Mesendoderm (in vitro differentiated cells): ENCODE data around the gene PCF11.

Source experiments
- DNase-seq: peaks from one replicate; pipeline ENCODE4 v3.0.0; 2013
- H2AK5ac ChIP-seq: 2 replicates; pipeline ENCODE4 v1.6.1; 2013; ENCODE audit warnings: low read length, inconsistent platforms
- H2BK120ac ChIP-seq: 2 replicates; pipeline ENCODE4 v1.6.1; 2013; ENCODE audit warnings: low read depth, mild to moderate bottlenecking, low read length, moderate library complexity, mixed read lengths
- H2BK15ac ChIP-seq: replicated peaks from 2 replicates; pipeline ENCODE4 v1.6.1; 2013; ENCODE audit warnings: low read depth, mild to moderate bottlenecking, moderate library complexity
- H2BK5ac ChIP-seq: 2 replicates; pipeline ENCODE4 v1.6.1; 2013; ENCODE audit warnings: low read length, inconsistent platforms
- H3K18ac ChIP-seq: 2 replicates; pipeline ENCODE4 v1.6.1; 2013; ENCODE audit warnings: mild to moderate bottlenecking, low read length, mixed read lengths
- H3K23ac ChIP-seq: one replicate; pipeline ENCODE4 v1.6.1; 2013; ENCODE audit warnings: low read length
- H3K27ac ChIP-seq: 2 replicates; pipeline ENCODE4 v1.5.1; 2013; ENCODE audit warnings: low read depth, mild to moderate bottlenecking, inconsistent platforms, low read length, moderate library complexity
- H3K27me3 ChIP-seq: 2 replicates; pipeline ENCODE4 v1.6.1; 2013; ENCODE audit warnings: low read length, control low read depth, mild to moderate bottlenecking, inconsistent platforms; ENCODE audit not compliant: insufficient read depth, poor library complexity
- H3K36me3 ChIP-seq: 2 replicates; pipeline ENCODE4 v1.6.1; 2013; ENCODE audit warnings: low read length, inconsistent platforms; ENCODE audit not compliant: control insufficient read depth, insufficient read depth
- H3K4ac ChIP-seq: one replicate; pipeline ENCODE4 v1.6.1; 2013; ENCODE audit warnings: low read depth, mild to moderate bottlenecking, low read length, moderate library complexity
- H3K4me1 ChIP-seq: 2 replicates; pipeline ENCODE4 v1.6.1; 2013; ENCODE audit warnings: low read depth, low read length, inconsistent platforms; ENCODE audit not compliant: control insufficient read depth
- H3K4me2 ChIP-seq: 2 replicates; pipeline ENCODE4 v1.6.1; 2013; ENCODE audit warnings: low read length
- H3K4me3 ChIP-seq: 2 replicates; pipeline ENCODE4 v1.5.1; 2013; ENCODE audit warnings: mild to moderate bottlenecking, low read length
- H3K56ac ChIP-seq: one replicate; pipeline ENCODE4 v1.6.1; 2013; ENCODE audit warnings: low read length
- H3K79me1 ChIP-seq: 2 replicates; pipeline ENCODE4 v1.6.1; 2013; ENCODE audit warnings: low read length, inconsistent platforms
- H3K79me2 ChIP-seq: 2 replicates; pipeline ENCODE4 v1.6.1; 2013; ENCODE audit warnings: mild to moderate bottlenecking, low read length; ENCODE audit not compliant: control insufficient read depth, insufficient read depth
- H3K9ac ChIP-seq: 2 replicates; pipeline ENCODE4 v1.6.1; 2013; ENCODE audit warnings: low read length, inconsistent platforms
- H4K5ac ChIP-seq: one replicate; pipeline ENCODE4 v1.6.1; 2013; ENCODE audit warnings: low read length
- H4K8ac ChIP-seq: one replicate; pipeline ENCODE4 v1.6.1; 2013; ENCODE audit warnings: low read depth, mild to moderate bottlenecking, control low read depth, low read length, moderate library complexity
- WGBS: extraction: QIAGEN DNeasy Blood & Tissue Kit; methylation state at CpG from one replicate; pipeline ENCODE4 v1.1.7; 2013; ENCODE audit warnings: low lambda C conversion rate, missing lambda C conversion rate; ENCODE audit not compliant: insufficient coverage; ENCODE audit errors: extremely low coverage; 5-methylcytosine and 5-hydroxymethylcytosine counted together

PCF11 gene

GRCh38 chr11:83175815-83176214, 18.9 kb downstream of the PCF11 start:
- H3K27me3 ChIP-seq: no peaks in the 10 kb centered on the region
- no peak overlapping the region for H2AK5ac ChIP-seq
- H3K4me1 ChIP-seq: no peaks in the 10 kb centered on the region
- no peak overlapping the region for H4K8ac ChIP-seq
- no peak overlapping the region for H3K4me3 ChIP-seq
- H2BK5ac ChIP-seq: no peak overlapping the region
- WGBS: no CpG with 5 or more reads among the region's 1 CpG
- H3K27ac ChIP-seq: no peak overlapping the region
- H2BK15ac ChIP-seq: no peak overlapping the region
- H2BK120ac ChIP-seq: no peak overlapping the region
- no peak overlapping the region for H3K56ac ChIP-seq
- no peak overlapping the region for H3K18ac ChIP-seq
- no peak for DNase-seq
- no peak overlapping the region for H3K4ac ChIP-seq
- no peak overlapping the region for H3K4me2 ChIP-seq
- H4K5ac ChIP-seq: no peak overlapping the region
- no peak overlapping the region for H3K9ac ChIP-seq
- H3K79me2 ChIP-seq: peaks cover 23% of the 10 kb centered on the region
- no peak overlapping the region for H3K23ac ChIP-seq
- peaks cover 3% of the 10 kb centered on the region for H3K79me1 ChIP-seq
- no peaks in the 10 kb centered on the region for H3K36me3 ChIP-seq

- no peak overlapping the region for H2BK5ac ChIP-seq
- no peaks in the 10 kb centered on the region for H3K4me1 ChIP-seq
- no peak overlapping the region for H3K23ac ChIP-seq
- no peaks in the 10 kb centered on the region for H3K79me2 ChIP-seq
- no peak overlapping the region for H3K18ac ChIP-seq
- H4K5ac ChIP-seq: no peak overlapping the region
- no peak overlapping the region for H3K27ac ChIP-seq
- DNase-seq: no peak
- no peak overlapping the region for H3K4me3 ChIP-seq
- no peak overlapping the region for H4K8ac ChIP-seq
- peaks cover 2% of the 10 kb centered on the region for H3K36me3 ChIP-seq
- H2BK120ac ChIP-seq: no peak overlapping the region
- no peaks in the 10 kb centered on the region for H3K27me3 ChIP-seq
- no peak overlapping the region for H3K4ac ChIP-seq
- no peaks in the 10 kb centered on the region for H3K79me1 ChIP-seq
- no peak overlapping the region for H2AK5ac ChIP-seq
- no CpG with 5 or more reads among the region's 2 CpGs for WGBS
- no peak overlapping the region for H2BK15ac ChIP-seq
- no peak overlapping the region for H3K4me2 ChIP-seq
- H3K9ac ChIP-seq: no peak overlapping the region
- H3K56ac ChIP-seq: no peak overlapping the region
Measured at GRCh38 chr11:83181815-83182214, 24.9 kb downstream of the PCF11 start.

- Histone ChIP-seq H3K79me2 (no peaks in the 10 kb centered on the region), H3K27me3 (no peaks in the 10 kb centered on the region), H3K18ac (no peak overlapping the region), H3K4me3 (no peak overlapping the region), H3K56ac (no peak overlapping the region), H3K36me3 (peaks cover 2% of the 10 kb centered on the region), H3K79me1 (no peaks in the 10 kb centered on the region), H2BK15ac (no peak overlapping the region), H4K5ac (no peak overlapping the region), H4K8ac (no peak overlapping the region), H3K27ac (no peak overlapping the region), H3K23ac (no peak overlapping the region), H3K9ac (no peak overlapping the region), H3K4ac (no peak overlapping the region), H3K4me1 (no peaks in the 10 kb centered on the region), H2BK120ac (no peak overlapping the region), H2BK5ac (no peak overlapping the region), H2AK5ac (no peak overlapping the region), H3K4me2 (no peak overlapping the region)
- no peak for DNase-seq
- no CpG with 5 or more reads among the region's 1 CpG for WGBS
Measured at GRCh38 chr11:83185767-83186166, 28.8 kb downstream of the PCF11 start.

GRCh38 chr11:83187465-83187864, 30.5 kb downstream of the PCF11 start:
- no peak overlapping the region for H3K23ac ChIP-seq
- WGBS: no CpG with 5 or more reads among the region's 4 CpGs
- H3K4ac ChIP-seq: no peak overlapping the region
- H2BK120ac ChIP-seq: no peak overlapping the region
- peaks cover 1% of the 10 kb centered on the region for H3K36me3 ChIP-seq
- no peak overlapping the region for H3K18ac ChIP-seq
- H2AK5ac ChIP-seq: no peak overlapping the region
- no peak overlapping the region for H2BK15ac ChIP-seq
- no peak overlapping the region for H2BK5ac ChIP-seq
- H3K4me1 ChIP-seq: no peaks in the 10 kb centered on the region
- peaks cover 6% of the 10 kb centered on the region for H3K79me2 ChIP-seq
- no peak overlapping the region for H4K5ac ChIP-seq
- H3K56ac ChIP-seq: no peak overlapping the region
- no peak overlapping the region for H3K4me2 ChIP-seq
- peak; percentile 14 for DNase-seq
- H3K9ac ChIP-seq: no peak overlapping the region
- H3K4me3 ChIP-seq: no peak overlapping the region
- H3K27ac ChIP-seq: no peak overlapping the region
- H4K8ac ChIP-seq: no peak overlapping the region
- no peaks in the 10 kb centered on the region for H3K27me3 ChIP-seq
- H3K79me1 ChIP-seq: peaks cover 1% of the 10 kb centered on the region

GRCh38 chr11:83191491-83191890, 34.6 kb downstream of the PCF11 start:
- H3K4me1 ChIP-seq: peaks cover 4% of the 10 kb centered on the region
- no CpG with 5 or more reads among the region's 5 CpGs for WGBS
- no peak overlapping the region for H4K8ac ChIP-seq
- H3K18ac ChIP-seq: no peak overlapping the region
- H3K56ac ChIP-seq: no peak overlapping the region
- no peak overlapping the region for H4K5ac ChIP-seq
- no peak overlapping the region for H3K4ac ChIP-seq
- H3K9ac ChIP-seq: no peak overlapping the region
- no peak overlapping the region for H2BK5ac ChIP-seq
- no peak overlapping the region for H2AK5ac ChIP-seq
- H3K27me3 ChIP-seq: no peaks in the 10 kb centered on the region
- no peak overlapping the region for H3K27ac ChIP-seq
- no peak overlapping the region for H3K4me2 ChIP-seq
- H2BK15ac ChIP-seq: no peak overlapping the region
- no peaks in the 10 kb centered on the region for H3K36me3 ChIP-seq
- no peak for DNase-seq
- peaks cover 15% of the 10 kb centered on the region for H3K79me2 ChIP-seq
- no peak overlapping the region for H3K23ac ChIP-seq
- peaks cover 8% of the 10 kb centered on the region for H3K79me1 ChIP-seq
- no peak overlapping the region for H3K4me3 ChIP-seq
- no peak overlapping the region for H2BK120ac ChIP-seq

GRCh38 chr11:83191986-83192385, 35.1 kb downstream of the PCF11 start:
- H4K8ac ChIP-seq: no peak overlapping the region
- no peak overlapping the region for H3K9ac ChIP-seq
- H2BK15ac ChIP-seq: no peak overlapping the region
- no peak overlapping the region for H2BK5ac ChIP-seq
- H4K5ac ChIP-seq: no peak overlapping the region
- WGBS: no CpG with 5 or more reads among the region's 11 CpGs
- H3K36me3 ChIP-seq: no peaks in the 10 kb centered on the region
- H3K18ac ChIP-seq: no peak overlapping the region
- H3K4me2 ChIP-seq: no peak overlapping the region
- no peak overlapping the region for H3K23ac ChIP-seq
- peaks cover 4% of the 10 kb centered on the region for H3K4me1 ChIP-seq
- H3K56ac ChIP-seq: no peak overlapping the region
- no peaks in the 10 kb centered on the region for H3K27me3 ChIP-seq
- peaks cover 15% of the 10 kb centered on the region for H3K79me2 ChIP-seq
- H2BK120ac ChIP-seq: no peak overlapping the region
- no peak overlapping the region for H2AK5ac ChIP-seq
- no peak overlapping the region for H3K4me3 ChIP-seq
- peaks cover 8% of the 10 kb centered on the region for H3K79me1 ChIP-seq
- H3K27ac ChIP-seq: no peak overlapping the region
- DNase-seq: no peak
- H3K4ac ChIP-seq: no peak overlapping the region
